AG08396 (cell line): ENCODE results near the gene RIC3.
"Not testable (repeated sequence)": the region's sequence is repeated elsewhere in the genome, so short reads cannot be mapped to it uniquely, and the experiment has no call there.

Experiments used
- DNase-seq: peaks from one replicate; pipeline ENCODE4 v3.0.0; 2012; ENCODE audit warnings: low spot score, mixed read lengths

RIC3 gene

GRCh38 chr11:8190431-8190830 lies 21.6 kb upstream of the RIC3 start:
- DNase-seq, result no peak

DNA sequence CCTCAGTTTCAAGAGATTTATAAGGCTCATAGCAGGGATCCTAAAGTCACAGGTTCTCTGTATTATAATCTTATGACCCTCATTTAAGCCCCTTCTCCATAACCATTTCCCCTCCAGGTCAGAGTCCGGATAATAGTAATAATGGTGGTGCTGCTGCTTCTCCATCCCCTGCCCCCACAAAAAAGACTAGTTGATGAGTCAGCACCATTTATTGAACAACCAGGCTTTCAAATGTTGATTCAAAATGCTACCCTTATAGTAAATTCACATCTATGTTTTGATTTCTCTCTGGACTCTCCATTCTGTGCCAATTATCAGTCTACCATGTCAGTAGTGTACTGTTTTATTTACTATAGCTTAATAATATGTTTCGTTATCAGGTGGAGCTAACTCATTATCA lies 17.6 kb upstream of the RIC3 start:
- DNase-seq, result no peak

DNA sequence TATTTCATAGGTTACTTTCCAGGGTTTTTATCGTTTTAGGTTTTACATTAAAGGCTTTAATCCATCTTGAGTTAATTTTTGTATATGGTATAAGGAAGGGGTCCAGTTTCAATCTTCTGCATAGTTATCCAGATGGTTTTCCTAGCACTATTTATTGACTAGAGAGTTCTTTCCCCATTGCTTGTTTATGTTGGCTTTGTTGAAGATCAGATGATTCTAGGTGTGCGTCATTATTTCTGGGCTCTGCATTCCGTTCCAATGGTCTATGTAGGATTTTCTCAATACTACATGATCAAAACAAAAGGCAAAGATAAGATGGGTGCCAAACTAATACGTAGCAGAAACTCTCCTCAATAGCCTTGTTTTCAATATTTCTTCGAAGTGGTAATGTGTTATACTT lies 14.3 kb upstream of the RIC3 start:
- no peak for DNase-seq

DNA sequence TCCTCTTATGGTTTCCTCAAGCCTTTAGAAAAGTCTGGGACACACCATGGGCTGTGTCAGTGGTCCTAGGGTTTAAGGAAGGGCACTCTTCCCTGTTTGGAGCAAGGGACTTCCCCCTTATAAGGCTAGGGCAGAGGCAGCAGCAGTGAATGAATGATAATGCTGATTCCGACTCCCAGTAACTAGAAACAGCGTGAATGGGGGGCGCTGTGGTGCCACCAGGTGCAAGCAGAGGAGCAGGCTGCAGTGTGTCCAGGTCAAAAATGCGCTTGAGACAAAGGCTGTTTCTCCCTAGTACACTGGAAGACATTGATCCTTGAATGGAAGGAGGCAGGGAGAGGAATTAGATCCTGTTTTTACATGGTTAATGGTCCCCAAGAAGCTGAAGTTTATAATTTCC lies 11.6 kb upstream of the RIC3 start:
- no peak for DNase-seq

GRCh38 chr11:8178297-8178696 lies 9.5 kb upstream of the RIC3 start:
- no peak for DNase-seq

DNA sequence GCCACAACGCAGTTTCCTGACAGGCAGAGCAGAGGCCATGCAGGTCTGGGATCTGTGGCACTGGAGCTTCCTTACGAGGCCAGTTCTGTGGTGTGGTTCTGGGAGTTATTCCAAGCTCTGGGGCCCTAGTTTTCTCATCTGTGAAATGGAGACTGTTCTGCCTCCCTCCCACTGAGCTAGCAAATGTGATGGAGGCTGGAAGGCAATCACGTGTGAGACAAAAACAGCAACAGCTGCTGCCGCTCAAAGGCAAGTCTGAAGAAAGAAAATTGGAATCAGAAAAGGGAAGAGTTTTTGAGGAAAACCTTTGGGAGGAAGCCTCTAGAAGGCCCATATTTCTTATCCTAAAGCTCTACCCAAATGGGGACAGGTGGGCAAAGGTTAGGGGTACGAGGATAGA lies 8.3 kb upstream of the RIC3 start:
- DNase-seq, result no peak

DNA sequence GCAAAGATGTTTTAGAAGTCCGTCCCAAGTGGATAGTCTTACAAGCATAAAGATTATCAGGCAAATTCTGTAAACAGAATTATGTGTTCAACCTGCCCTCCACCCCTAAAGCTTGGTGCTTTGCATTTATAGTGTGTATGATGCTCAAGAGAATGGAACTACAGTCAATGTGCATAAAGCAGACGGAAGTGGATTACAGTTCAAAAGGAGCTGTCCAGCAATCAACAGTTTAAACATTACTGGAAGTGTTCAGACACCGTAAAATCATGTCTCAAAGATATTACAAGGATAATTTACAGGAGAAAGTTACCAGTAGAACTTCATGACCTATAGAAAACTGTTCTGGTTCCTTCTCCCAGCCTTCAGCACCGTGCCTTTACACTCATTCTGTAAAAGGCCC lies 1.0 kb downstream of the RIC3 start:
- peak; percentile 27 for DNase-seq

DNA sequence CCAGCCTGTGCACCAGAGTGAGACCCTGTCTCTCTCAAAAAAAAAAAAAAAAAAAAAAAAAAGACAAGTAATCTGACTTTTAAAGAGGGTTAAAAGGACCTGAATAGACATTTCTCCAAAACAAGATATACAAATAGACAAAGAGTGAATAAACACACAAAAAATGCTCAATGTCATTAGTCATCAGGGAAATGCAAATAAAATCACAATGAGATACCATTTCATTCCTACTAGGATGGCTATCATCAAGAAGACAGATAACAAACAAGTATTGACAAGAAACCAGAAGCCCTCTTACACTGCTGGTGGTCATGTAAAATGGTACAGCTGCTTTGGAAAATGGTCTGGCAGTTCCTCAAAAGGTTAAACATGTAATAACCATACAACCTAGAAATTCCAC lies 4.1 kb downstream of the RIC3 start:
- no peak for DNase-seq

DNA sequence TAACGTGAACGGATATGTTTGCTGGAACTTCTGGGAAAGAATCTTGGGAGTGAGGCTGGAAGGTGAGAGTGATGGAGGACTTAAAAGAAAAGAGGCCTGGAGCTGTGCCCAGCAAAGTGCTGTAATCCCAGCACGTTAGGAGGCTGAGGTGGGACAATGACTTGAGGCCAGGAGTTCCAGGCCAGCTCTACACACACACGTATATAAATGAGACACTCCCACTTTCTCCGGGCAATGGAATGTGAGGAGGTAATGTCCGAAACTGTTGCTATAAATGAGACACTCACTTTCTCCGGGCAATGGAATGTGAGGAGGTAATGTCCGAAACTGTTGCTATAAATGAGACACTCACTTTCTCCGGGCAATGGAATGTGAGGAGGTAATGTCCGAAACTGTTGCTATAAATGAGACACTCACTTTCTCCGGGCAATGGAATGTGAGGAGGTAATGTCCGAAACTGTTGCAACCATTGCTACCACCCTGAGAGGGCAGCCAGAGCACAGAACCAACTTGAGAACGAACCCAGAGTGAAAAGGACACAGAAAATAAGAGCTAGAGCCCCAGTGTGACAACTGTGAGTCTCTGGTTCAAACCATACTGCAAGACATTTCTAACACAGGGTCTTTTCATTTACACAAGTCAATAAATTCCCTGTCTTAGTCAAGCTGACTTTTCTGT lies 7.1 kb downstream of the RIC3 start:
- DNase-seq, result not testable (repeated sequence)

DNA sequence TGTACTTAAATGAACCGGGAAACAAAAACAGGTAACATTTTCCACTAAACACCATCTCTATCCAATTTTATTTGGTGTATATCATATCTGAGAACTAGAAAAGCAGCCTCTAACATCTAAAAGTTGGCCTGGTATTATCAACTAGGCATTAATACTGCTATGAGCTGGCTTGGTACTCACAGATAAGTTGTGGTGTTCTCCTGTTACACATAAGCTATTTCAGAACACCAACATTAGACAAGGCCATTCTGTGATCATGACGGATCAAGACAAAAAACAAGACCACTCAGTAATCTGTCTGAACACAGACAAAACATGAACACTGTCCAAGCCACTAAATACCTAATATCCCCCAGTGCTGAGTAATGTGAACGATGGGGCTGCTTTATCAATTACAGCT lies 11.9 kb downstream of the RIC3 start:
- no peak for DNase-seq

- DNase-seq, result no peak
These were observed 19.1 kb downstream of the RIC3 start for GRCh38 chr11:8149726-8150125.

GRCh38 chr11:8138526-8138925 lies 30.3 kb downstream of the RIC3 start:
- no peak for DNase-seq

GRCh38 chr11:8127447-8127846 lies 41.4 kb downstream of the RIC3 start:
- DNase-seq, result no peak

DNA sequence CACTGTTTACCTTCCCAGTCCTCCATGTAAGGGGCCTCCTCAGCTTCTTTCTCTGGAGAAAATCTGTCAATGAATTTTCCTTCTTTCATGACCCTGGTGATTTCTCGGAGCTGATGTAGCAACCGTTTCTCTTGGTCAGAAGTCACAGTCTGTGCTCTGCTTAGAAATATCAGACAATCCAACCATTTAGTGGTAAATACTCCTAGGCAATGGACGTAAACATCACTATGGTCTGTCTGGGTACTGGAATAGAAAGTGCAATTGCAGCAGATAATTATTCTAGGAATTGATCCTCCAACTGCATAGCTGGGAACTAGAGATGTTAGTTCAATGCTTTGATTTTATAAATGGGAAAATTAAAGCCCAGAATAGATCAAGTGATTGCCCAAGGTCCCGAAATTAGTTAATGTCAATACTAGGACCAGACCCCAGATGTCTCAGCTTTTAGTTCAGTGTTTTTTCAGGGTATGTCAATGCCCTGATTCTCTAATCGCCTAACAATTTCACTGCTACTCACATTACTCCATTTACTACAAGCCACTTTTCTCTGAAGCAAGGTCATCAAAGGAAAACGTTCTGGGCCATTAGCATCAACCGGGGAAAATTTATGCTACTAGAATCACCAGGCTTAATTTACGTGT lies 42.1 kb downstream of the RIC3 start:
- no peak for DNase-seq

- DNase-seq, result no peak
These were observed 46.6 kb downstream of the RIC3 start for GRCh38 chr11:8122173-8122764.

DNA sequence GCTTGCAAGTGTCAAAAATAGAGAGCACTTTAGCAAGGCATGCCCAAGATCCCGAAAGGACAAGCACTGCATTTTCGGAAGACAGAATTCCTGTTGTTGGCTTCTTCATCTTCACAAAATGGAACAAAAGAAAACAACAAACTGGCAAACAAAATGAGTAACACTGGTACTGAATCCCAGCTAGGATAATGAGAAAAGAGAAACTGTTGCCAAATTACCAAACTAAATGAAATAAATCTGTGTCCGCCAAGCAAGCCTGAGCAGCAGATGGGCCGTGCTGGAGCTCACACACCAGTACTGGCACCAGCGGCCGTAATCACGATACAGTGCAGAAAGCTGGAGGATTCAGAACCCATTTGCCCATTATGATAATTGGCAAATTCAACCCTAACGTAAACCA lies 57.2 kb downstream of the RIC3 start:
- DNase-seq, result no peak

- no peak for DNase-seq
These were observed 58.4 kb downstream of the RIC3 start for GRCh38 chr11:8110396-8110795.

- DNase-seq, result no peak
These were observed 59.1 kb downstream of the RIC3 start for GRCh38 chr11:8109675-8110074.

- DNase-seq, result no peak
These were observed 60.4 kb downstream of the RIC3 start for GRCh38 chr11:8108421-8108820.

- DNase-seq, result no peak
These were observed 61.2 kb downstream of the RIC3 start for GRCh38 chr11:8107642-8108041.

GRCh38 chr11:8106679-8107078 lies 62.1 kb downstream of the RIC3 start:
- no peak for DNase-seq

DNA sequence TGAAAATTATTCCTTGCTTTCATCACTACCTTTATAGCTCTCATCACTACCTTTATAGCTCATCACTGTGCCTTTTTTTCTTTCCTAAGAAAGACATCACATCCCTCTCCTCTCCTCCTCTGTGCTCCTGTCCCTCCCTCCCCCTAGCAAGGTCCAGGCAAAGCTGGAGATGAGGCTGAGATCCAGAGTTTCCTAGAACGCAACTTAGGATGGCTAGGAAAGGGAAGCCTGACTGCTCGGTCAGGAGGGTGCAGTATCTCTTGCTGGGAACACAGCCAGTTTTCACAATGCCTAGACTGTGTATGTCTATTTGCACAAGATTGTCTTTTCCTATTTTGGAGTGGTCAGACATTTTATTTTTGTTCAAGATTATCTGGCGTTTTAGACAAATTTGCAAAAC lies 63.2 kb downstream of the RIC3 start:
- no peak for DNase-seq

DNA sequence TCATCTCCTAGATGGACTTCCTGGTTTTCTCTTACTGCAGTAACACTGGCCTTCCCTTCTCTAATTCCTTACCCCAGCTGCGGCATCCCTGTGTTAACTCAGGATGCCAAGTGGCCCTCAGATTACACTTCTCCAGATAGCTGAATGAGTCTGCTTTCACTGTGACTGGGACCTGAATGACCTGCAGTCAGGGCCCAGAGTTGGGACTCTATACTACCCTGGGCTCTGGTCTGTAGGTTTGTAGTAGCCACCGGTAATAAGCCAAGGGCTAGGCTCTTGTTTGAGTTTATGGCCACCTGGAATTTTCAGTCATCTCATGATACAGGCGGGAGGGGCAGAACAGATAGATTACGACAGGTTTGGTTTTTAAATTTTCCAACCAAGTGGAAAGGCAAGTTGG lies 63.7 kb downstream of the RIC3 start:
- DNase-seq, result no peak

- no peak for DNase-seq
These were observed 64.9 kb downstream of the RIC3 start for GRCh38 chr11:8103909-8104308.
